Activated T-cell treated with anti-CD3 and anti-CD28 coated beads, Interleukin-2, amount 50 U/mL, for 72 hours (primary cell): ENCODE data around the gene POFUT1. TPM values are rescaled to one million over a fixed set of nuclear protein-coding genes. Genes with fewer than 3 reads are reported as not detected.

Source experiments
- total RNA-seq, 2 donors: library from RNA; stranded (reverse); gene quantifications; one replicate each; pipeline ENCODE4 v1.2.3, GENCODE V29; 2022

The POFUT1 gene
- total RNA-seq, 2 donors from 2014 or later, result 59.7 to 63.2 TPM

Other genes starting within 250 kb of the POFUT1 start
- not detected for gene XKR7, start 239.7 kb upstream of the POFUT1 start, total RNA-seq
- not detected for gene CCM2L, start 197.4 kb upstream of the POFUT1 start, total RNA-seq
- 1 to 10 TPM in 1 of 2 donors, under 1 TPM in 1; 0.50 to 1.1 TPM for gene HCK, start 155.6 kb upstream of the POFUT1 start, total RNA-seq
- gene TM9SF4, start 98.2 kb upstream of the POFUT1 start, total RNA-seq, result 10 to 100 TPM; 42.9 to 56.7 TPM
- 100 to 1,000 TPM in 1 of 2 donors, 10 to 100 TPM in 1; 98.8 to 107 TPM for gene PLAGL2, start 137 bp upstream of the POFUT1 start, total RNA-seq
- gene KIF3B, start 69.8 kb downstream of the POFUT1 start, total RNA-seq, result 10 to 100 TPM; 30.3 to 37.9 TPM
- 100 to 1,000 TPM; 158 to 168 TPM for gene ASXL1, start 150.5 kb downstream of the POFUT1 start, total RNA-seq